GM08714 (cell line): ENCODE results near the gene RNF115.
"Not testable (repeated sequence)": the region's sequence is repeated elsewhere in the genome, so short reads cannot be mapped to it uniquely, and the experiment has no call there.

ENCODE experiments used
- H3K4me3 ChIP-seq: fragments of 200-500 bp; sonication (Bioruptor generic); 2 replicates; pipeline ENCODE4 v1.5.1; 2014; ENCODE audit warnings: mild to moderate bottlenecking, low read length, inconsistent platforms
- ZNF274 ChIP-seq: IDR thresholded peaks from 2 replicates; pipeline ENCODE4 v1.6.1; 2012; ENCODE audit warnings: mild to moderate bottlenecking, low read depth, low read length

Gene RNF115

DNA sequence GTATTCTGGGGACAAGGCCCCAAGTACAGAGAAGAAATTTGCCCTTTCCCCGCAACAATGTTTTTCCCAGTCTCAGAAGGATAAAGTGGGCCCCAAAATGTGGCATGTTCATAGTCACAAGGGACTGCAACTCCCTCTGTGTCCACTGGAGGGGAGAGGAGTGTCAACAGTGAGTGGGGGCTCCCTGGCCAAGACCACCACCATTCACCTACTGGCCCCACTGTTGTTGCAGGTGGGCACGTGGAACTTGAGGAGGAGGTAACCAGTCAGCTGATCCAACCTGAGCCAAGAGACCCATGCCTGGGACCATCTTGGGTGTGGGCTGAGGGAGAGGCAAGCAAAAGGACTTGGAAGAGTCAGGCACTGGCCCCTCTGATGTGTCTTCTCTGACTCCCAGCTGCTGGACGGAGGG lies 22.3 kb upstream of the RNF115 start:
- no peak for TF ChIP-seq ZNF274
- peak overlapping the region; percentile 58; the same call in 1 of the 2 replicates for H3K4me3 ChIP-seq

DNA sequence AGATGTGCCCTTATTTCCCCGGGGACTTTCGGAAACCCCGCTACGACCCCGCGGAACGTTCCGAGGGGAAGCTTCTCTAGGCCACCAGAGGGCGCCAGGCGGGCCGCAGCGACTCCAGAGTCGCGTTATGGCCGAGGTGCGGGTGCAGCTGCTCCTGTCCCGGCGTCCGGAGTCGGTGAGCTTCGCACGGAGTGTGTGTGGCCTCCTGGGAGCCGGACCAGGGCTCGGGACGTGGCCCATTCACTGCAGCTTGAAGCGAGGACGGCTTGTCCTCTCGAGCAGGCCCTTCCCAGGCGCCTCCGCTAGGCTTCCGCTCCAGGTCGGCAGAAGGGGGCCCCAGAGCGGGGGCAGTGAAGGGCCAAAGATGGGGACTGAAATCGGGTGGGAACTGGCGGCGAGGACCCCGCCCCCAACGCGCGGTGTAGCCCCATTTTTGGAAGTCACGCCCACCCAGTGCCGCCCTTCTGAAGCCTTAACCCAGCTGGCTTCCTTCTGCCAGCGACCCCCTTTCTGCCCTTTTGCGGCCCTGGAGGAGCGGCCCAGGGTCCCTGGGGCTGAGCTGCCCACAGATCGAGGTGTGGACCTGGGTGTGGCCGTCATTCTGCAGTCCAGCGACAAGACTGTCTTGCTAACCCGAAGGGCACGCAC lies 21.7 kb upstream of the RNF115 start, which contains the start of gene NUDT17:
NUDT17 (plus strand) TSS at position 117 of the 648 bp plus-strand sequence; CDS start at position 128, 11 bp downstream.
- H3K4me3 ChIP-seq: peak within 1 kb of the TSS; percentile 58; the same call in 1 of the 2 replicates
- TF ChIP-seq ZNF274: no peak

DNA sequence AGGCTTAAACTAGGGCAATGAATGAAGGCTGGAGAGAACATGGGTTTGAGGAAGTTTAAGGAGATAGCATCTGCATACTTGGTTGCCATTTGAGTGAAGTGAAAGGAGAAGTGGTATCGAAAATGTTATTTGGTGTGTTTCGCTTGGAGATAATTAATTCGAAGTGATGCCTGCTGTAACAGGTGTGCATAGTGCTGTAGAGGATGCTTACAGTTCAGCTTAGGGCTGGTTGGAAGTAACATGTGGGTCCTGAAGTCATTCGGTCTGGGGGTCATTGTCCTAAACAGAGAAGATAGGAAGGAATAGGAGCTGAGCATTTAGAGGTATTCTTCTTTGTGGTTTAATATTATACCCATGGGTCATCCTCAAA lies 21.2 kb upstream of the RNF115 start:
- no peak for TF ChIP-seq ZNF274
- H3K4me3 ChIP-seq: peak overlapping the region; percentile 58; the same call in 1 of the 2 replicates

DNA sequence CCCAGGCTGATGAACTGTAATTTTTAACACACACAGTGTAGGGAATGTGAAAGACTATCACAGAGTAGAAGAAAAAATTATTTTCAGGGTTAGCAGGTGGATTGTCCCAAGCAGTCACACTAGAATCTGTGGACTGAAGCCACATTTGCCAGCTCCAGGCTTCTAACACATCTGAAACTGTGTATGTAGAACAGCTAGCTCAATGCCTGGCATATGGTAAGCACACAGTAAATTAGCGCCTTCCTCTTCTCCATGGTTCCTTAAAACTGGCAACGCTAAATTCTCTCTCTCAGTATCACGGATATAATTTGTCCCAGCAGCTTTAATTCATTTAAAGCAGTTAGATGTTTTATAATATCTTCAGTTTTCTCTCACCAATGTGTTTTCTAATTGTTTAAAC lies 19.1 kb upstream of the RNF115 start:
- TF ChIP-seq ZNF274: no peak
- no peak overlapping the region for H3K4me3 ChIP-seq

DNA sequence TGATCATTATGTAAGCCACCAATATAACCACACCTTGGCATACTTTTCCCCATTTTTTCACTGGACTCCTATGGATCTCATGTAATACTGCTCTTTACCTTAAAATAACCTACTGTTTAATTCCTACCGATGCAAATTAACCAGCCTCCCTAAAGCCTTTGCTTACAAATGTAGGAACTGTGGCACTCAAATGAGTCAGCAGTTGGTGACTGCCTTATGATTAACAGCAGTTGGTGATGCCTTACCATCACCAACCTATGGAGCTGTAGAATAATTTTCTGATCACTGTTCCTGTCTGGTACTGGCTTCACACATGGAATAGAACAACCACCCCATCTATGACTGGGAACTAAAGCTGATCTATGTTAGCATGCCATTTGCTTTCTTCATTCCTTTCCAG lies 13.8 kb upstream of the RNF115 start:
- TF ChIP-seq ZNF274: no peak
- no peak overlapping the region for H3K4me3 ChIP-seq

DNA sequence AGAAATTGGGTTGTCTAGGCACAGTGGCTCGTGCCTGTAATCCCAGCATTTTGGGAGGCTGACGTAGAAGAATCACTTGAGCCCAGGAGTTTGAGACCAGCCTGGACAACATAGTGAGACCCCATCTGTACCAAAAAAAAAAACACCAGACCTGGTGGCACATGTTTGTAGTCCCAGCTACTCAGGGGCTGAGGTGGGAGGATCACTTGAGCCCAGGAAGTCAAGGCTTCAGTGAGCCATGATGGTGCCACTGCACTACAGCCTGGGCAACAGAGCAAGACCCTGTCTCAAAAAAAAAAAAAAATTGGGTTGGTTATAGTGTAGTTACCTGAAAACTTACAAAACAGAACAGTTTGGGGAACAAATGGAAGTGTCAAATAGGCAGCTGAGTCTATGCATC lies 6.9 kb upstream of the RNF115 start:
- H3K4me3 ChIP-seq: not testable (repeated sequence)

DNA sequence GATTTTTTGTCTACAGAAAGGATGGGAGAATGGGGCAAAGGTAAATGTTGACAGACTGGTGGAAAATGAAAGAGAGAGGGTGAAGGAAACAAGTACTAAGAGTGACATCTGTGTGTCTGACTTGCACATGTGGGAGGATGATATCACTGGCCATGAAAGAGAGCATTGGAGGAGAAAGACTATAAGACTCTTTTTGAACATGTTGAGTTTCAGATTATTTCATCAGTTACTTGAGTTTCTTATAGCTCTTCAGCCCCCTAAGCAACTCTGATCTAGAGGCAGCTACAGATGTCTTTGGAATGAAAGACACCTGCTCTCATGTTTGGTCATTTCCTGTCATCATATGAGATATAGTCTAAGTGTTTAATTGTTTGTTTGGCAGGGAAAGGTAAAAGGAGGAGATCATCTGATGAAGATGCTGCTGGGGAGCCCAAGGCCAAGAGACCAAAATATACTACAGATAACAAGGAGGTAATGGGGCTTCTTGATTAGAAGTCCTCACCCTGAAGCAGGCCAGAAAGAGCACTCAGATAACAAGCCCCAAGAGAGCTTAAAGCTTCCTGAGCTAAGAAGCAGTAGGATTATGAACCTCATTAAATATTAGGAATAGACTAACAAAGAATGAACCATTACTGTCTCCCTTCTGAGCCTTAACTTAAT lies 4.6 kb upstream of the RNF115 start:
- H3K4me3 ChIP-seq: no peak overlapping the region

DNA sequence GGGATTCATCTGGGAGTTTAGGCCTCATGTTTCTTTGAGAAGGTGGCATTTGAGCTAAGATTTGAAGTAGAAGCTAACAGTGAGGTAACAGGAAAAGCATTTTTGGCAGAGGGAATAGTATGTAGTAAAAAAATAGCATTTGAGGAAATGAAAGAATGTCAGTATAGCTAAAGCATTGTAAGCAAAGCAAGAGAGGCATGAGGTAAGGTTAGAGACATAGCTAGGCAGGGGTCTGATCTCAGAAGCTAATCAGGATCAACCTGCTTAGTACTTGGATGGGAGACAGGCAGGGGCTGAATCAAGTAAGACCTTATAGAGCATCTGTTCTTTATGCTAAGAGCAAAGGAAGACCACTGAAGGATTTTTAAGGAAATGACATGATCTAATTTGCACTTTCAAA lies 4.1 kb upstream of the RNF115 start:
- no peak overlapping the region for H3K4me3 ChIP-seq
- no peak for TF ChIP-seq ZNF274

More for the DNA sequence above, 4.6 kb upstream of the RNF115 start:
- TF ChIP-seq ZNF274: no peak

DNA sequence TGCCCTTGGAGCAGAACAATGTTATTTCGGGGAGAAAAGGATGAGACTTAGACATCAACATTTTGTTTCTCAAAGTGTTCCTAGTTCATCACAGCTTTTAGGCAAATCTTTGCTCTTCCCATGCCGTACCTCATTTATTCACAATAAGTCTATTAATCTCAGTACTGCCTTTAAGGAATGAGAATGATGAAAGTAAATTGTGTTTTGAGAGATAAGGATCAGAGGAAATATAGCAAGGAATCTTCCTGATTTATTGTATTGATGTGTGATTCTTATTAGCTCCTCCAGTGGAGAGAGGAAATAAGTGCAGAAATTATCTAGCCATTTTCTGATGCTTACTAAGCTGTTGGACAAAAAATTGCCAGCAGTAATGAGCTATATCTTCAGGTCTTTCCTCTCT lies 2.1 kb upstream of the RNF115 start:
- 0 out of 2 replicates have a peak overlapping the region, but pooled peaks have one; percentile 32 for H3K4me3 ChIP-seq
- TF ChIP-seq ZNF274: no peak

DNA sequence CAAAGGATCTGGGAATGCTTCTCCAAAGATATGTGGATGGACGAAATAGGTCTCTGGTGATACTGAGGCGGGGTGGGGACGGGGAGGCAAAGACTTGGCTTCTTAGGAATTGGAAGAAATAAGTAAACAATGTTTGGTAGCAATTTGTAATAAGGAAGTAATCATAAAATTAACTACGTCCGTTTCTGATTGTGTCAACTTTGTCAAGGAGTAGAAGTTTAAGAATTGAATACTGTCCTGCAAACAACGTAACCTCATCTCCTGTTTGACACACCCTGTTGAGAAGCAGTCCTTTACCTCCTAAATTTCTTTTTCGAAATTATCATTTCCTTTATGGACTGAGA lies 576 bp upstream of the RNF115 start:
- peak overlapping the region; percentile 97 for H3K4me3 ChIP-seq
- TF ChIP-seq ZNF274: no peak

DNA sequence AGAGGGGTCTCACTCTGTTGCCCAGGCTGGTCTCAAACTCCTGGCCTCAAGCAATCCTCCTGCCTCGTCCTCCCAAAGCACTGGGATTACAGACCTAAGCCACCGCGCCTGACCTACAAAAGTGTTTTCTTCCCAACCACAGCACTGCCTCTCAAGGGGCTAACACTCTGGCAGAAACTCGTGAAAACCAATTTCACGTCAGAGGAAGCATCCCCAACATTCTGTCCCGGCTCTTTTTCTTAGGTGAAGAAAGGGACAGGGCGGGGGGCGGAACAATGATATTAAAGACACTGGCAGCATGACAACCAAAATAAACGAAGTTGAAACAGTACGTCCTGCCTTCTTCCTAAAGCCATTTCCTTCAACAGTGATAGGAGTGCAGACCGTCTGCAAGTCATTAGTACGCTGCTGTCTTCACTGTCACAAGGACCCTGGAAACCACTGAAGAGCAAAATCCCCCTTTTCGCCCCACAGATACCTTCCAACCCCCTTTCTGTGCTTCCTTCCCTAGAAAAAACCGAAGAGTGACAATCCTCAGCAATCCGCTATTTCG lies 1.0 kb downstream of the RNF115 start:
- not testable (repeated sequence) for H3K4me3 ChIP-seq

DNA sequence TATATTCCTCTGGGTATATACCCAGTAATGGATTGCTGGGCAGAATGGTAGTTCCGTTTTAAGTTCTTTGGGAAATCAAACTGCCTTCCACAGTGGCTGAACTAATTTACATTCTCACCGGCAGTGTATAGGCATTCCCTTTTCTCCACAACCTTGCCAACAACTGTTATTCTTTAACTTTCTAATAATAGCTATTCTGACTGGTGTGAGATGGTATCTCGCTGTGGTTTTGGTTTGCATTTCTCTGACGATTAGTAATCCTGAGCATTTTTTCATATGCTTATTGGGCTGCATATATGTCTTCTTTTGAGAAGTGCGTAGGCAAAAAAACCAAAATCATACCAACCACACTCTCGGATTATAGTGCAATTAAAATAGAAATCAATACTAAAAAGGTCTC lies 5.8 kb downstream of the RNF115 start:
- not testable (repeated sequence) for H3K4me3 ChIP-seq

DNA sequence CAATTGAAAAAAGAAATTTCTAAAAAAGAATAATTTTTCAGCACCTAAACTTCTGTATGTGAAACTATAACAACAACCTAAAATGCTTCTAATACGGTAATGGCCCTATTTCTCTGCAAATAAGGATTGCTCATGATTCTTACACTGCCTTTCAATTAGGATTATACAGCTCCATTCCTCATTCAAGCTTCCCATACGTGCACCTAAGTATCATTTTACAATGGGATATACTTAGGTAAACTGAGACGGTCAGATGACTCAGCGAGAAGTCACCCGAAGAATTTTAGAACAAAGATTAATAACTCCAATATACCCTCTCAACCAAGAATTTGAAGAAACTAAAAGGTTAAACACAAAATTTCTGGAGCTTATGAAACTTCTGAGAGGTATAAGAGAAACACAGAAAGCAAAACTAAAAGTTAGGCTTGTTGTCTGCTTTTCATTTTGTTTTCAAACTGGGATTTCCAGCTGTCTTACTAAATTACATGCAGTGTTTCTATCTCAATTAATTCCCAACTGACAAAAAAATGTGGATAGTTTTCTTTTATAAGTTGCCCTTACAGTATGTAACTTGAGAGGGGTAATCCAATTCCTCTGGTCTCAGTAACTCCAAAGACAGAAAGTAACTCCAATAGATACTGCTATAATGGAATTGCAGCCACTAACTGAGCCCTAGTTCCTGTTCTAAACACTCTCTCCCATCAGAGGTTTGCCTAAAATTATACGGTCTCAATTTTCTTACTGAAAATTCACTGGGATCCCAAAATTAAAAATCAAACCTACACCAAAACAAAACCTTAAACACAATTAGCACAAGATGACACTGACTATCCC lies 10.7 kb downstream of the RNF115 start:
- not testable (repeated sequence) for H3K4me3 ChIP-seq

DNA sequence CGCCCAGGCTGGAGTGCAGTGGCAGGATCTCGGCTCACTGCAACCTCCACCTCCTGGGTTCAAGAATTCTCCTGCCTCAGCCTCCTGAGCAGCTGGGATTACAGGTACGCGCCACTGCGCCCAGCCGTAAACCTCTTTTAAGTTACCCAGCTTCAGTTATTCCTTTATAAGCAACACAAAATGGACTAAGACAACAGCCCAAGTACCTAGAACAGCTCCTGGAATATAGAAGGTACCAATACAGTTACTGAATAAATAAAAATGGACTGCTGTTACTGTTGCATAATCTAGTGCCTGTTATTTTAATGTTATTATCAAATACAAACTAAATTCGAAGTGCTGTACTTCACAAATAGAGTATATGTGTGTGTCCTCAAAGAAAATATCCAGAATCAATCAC lies 17.1 kb downstream of the RNF115 start:
- no peak for TF ChIP-seq ZNF274
- no peak overlapping the region for H3K4me3 ChIP-seq

DNA sequence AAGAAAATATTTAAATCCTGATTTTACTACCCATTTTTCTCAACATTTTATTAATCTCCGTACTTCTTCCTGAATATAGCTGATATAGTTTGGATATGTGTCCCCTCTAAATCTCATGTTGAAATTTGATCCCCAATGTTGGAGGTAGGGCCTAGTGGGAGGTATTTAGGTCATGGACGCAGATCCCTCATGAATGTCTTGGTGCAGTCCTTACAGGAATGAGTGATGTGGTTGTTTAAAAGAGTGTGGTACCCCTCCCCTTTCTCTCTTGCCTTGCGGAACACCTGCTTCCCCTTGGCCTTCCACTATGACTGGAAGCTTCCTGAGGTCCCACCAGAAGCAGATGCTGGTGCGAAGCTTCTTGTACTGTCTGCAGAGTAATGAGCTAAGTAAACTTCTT lies 17.5 kb downstream of the RNF115 start:
- no peak for TF ChIP-seq ZNF274

More for the DNA sequence above, 17.5 kb downstream of the RNF115 start:
- H3K4me3 ChIP-seq: no peak overlapping the region
